ENCODE results near the gene CCL25.
"Not testable (repeated sequence)": the region's sequence is repeated elsewhere in the genome, so short reads cannot be mapped to it uniquely, and the experiment has no call there.

The CCL25 gene

DNA sequence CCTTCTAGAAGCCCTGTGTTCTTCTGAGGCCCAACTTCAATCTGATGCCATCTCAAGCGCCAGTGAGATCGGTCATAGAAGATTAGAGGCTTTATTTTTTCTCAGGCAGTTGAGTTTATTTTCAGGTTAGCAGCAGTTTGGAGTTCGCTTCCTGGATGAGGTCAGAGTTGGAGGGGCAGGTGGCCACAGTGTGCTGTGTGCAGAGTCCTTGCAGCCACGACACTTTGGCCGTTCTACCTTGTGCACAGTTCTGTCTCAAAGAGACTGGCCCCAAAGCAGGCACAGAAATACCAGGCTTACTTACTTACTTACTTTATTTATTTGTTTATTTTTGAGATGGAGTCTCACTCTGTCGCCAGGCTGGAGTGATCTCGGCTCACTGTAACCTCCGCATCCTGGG is 31.2 kb upstream of the CCL25 start:
- in situ Hi-C loops (cut with MboI; ENCODE audit: low sequenced_read_pairs, unreplicated experiment) = no loop called here
- no peak for TF ChIP-seq CTCF (IDR thresholded peaks at IDR 0.05; ENCODE audit: borderline replicate concordance, control extremely low read depth, extremely low read depth, insufficient read depth, missing control alignments)

GRCh38 chr19:8022275-8022674 is 30.3 kb upstream of the CCL25 start:
- no peak for DNase-seq (ENCODE audit: low spot score)
- in situ Hi-C loops (cut with MboI; ENCODE audit: low sequenced_read_pairs, unreplicated experiment) = no loop called here
- no peak for TF ChIP-seq CTCF (IDR thresholded peaks at IDR 0.05; ENCODE audit: borderline replicate concordance, control extremely low read depth, extremely low read depth, insufficient read depth, missing control alignments)

More for the DNA sequence above, 31.2 kb upstream of the CCL25 start:
- DNase-seq (ENCODE audit: low spot score) = no peak

GRCh38 chr19:8023371-8023770 is 29.2 kb upstream of the CCL25 start:
- TF ChIP-seq CTCF (IDR thresholded peaks at IDR 0.05; ENCODE audit: borderline replicate concordance, control extremely low read depth, extremely low read depth, insufficient read depth, missing control alignments) = no peak
- in situ Hi-C loops (cut with MboI; ENCODE audit: low sequenced_read_pairs, unreplicated experiment) = no loop called here
- no peak for DNase-seq (ENCODE audit: low spot score)

DNA sequence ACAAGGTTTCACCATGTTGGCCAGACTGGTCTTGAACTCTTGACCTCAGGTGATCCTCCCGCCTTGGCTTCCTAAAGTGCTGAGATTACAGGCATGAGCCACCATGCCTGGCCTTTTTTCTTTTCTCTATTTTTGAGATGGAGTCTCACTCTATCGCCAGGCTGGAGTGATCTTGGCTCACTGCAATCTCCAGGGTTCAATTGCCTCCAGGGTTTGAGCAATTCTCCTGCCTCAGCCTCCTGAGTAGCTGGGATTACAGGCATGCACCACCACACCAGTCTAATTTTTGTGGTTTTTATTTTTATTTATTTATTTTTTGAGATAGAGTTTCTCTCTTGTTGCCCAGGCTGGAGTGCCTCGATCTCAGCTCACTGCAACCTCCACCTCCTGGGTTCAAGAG is 28.3 kb upstream of the CCL25 start:
- in situ Hi-C loops (cut with MboI; ENCODE audit: low sequenced_read_pairs, unreplicated experiment); DNase-seq (ENCODE audit: low spot score): not testable (repeated sequence)

GRCh38 chr19:8025316-8025715 is 27.2 kb upstream of the CCL25 start:
- no peak for TF ChIP-seq CTCF (IDR thresholded peaks at IDR 0.05; ENCODE audit: borderline replicate concordance, control extremely low read depth, extremely low read depth, insufficient read depth, missing control alignments)
- in situ Hi-C loops (cut with MboI; ENCODE audit: low sequenced_read_pairs, unreplicated experiment) = no loop called here

DNA sequence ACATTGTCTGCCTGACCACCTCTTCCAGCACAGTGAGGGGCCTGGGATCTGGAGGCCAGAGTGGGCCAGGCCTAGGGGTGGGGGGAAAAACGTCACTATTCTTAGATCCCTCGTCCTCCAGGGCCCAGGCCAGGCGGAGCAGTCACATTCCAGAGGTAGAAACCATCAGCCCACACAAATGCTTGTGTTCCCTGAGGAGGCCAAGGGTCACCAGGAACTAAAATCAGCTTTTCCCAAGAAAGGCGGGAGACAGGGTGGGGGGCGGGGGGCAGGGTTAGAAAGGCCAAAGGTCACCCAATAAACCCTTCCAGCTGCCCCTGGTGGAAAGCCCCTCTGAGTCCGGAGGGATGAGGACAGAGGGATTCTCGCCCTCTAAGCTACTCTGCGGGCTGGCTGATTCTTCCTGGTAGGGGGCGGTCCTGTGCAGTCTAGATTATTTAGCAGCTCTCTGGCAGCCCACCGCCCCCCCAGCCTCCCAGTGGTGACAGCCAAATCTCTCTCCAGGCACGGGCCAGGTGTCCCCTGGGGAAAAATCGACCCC is 23.5 kb upstream of the CCL25 start:
- in situ Hi-C loops (cut with MboI; ENCODE audit: low sequenced_read_pairs, unreplicated experiment) = no loop called here
- no peak for DNase-seq (ENCODE audit: low spot score)
- no peak for TF ChIP-seq CTCF (IDR thresholded peaks at IDR 0.05; ENCODE audit: borderline replicate concordance, control extremely low read depth, extremely low read depth, insufficient read depth, missing control alignments)

More at GRCh38 chr19:8025316-8025715, 27.2 kb upstream of the CCL25 start:
- DNase-seq (ENCODE audit: low spot score) = no peak

- in situ Hi-C loops (cut with MboI; ENCODE audit: low sequenced_read_pairs, unreplicated experiment) = no loop called here
- DNase-seq (ENCODE audit: low spot score) = no peak
- no peak for TF ChIP-seq CTCF (IDR thresholded peaks at IDR 0.05; ENCODE audit: borderline replicate concordance, control extremely low read depth, extremely low read depth, insufficient read depth, missing control alignments)
These were observed 21.6 kb upstream of the CCL25 start for GRCh38 chr19:8030960-8031359.

DNA sequence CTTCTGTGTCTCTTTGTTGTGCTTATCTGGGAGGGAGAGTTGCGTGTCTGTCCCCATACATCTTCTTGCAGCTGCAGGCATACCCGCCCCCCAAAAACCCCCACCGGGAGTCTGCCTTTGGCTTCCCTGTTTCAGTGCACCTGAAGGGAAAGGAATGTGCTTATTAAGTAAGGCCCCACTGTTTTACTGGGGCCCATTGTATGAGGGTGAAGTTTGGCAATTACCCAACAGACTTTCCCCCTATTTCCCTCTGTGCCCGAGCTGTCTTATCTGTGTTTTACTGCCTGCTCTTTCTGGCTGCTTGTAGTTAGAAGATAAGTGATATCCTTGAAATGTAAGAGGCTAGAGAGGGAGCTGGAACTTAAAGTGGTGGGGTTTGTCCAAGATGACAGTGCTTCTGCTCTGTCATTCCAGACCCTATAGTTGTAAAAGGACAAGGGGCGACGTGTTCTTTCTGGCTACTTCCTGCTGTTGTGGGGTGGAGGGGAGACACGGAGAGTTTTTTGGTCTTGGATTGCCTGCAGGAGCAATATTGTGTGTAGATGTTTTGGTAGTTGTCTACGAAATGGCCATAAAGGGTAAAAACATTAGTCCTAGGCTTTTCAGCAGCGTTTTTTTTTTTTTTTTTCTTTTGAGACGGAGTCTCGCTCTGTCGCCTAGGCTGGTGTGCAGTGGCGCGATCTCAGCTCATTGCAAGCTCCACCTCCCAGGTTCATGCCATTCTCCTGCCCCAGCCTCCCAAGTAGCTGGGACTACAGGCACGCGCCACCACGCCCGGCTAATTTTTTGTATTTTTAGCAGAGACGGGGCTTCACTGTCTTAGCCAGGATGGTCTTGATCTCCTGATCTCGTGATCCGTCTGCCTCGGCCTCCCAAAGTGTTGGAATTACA is 19.0 kb upstream of the CCL25 start:
- in situ Hi-C loops (cut with MboI; ENCODE audit: low sequenced_read_pairs, unreplicated experiment); DNase-seq (ENCODE audit: low spot score): not testable (repeated sequence)

Measured in GM13976 (cell line).